ENCODE measurements around the gene ARHGEF10L.

The ARHGEF10L gene

GRCh38 chr1:17520473-17521319 lies 18.8 kb upstream of the ARHGEF10L start:
- DNase-seq (ENCODE audit: low read depth in 2 of 2): no peak

DNA sequence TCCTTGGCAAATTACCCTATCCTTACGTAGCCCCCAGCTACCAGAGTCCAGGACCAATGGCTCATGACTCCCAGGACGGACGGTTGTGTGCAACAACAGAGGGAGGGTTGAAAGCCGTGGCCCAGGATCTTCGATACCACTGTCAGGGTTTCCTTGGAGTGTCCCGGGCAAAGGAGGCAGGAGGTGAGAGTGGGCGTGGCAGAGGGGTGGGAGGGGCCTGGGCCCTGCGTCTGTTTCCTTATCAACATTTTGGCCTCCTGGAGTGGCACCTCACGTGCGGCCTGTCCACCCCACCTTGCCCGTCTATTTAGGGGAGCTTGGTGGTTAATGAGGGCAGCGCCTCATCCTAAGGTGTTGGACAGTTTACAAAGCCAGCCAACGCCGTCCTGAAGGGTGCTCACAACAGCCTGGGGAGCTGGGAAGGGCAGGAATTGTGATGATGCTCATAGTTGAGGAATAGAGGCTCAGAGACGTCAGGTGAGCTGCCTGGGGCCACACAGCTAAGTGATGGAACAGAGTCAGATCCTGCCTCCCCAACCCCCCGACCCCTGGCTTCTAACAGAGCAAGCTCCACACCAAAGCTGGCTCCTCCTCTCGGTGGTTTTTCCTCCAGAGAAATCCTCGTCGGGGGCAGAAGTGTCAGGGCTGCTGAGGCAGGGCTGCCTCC lies 17.4 kb upstream of the ARHGEF10L start:
- DNase-seq (ENCODE audit: low read depth in 2 of 2): no peak

DNA sequence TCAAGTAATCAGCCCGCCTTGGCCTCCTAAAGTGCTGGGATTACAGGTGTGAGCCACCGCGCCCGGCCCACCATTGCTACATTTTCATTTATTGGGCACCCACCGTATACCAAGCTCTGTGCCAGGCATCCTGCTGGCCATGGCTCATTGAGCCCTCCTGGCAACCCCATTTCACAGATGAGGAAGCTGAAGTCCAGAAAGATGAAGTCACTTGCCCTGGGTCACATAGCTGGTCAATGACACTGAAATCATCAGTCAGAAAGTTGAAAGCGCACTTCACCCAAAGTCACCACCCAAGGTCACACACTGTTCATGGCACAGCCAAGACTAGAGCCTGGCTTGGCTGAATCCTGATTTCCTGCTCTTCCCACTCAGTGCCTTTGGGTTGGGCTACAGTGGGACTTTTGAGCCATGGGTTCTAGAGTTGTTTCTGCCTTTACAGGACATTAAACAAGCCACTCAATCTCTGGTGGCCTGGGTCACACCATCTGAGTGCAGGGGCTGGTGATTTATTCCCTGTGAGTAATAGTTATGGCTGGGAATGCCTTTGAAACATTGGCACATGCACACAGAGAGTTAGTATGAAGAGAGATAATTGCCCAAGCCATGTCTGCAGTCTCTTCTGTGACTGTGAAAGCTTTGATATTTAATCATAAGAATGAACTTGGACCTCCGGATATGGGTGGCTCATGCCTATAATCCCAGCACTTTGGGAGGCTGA lies 16.0 kb upstream of the ARHGEF10L start:
- no peak for DNase-seq (ENCODE audit: low read depth in 2 of 2)

DNA sequence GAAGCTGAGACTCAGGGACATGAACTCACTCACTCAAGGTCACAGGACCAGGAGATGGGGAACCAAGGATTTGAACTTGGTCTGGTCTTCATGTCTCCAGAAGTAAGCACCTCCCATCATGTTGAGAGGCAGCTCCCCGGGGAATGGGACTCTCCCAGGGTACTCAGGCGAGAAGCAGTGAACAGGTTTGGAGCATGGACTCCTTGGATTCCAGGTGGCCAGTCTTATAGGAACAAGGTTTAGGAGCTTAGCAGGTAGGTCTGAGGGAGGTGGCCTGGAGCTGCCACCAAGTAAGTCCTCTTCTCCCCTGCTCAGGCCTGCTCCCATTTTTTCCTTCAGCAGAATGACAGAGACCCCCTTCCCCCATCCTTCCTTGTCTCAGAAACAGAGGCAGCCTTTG lies 14.9 kb upstream of the ARHGEF10L start:
- no peak for DNase-seq (ENCODE audit: low read depth in 2 of 2)

- DNase-seq (ENCODE audit: low read depth in 2 of 2): no peak
Observed at GRCh38 chr1:17525996-17526686, 13.4 kb upstream of the ARHGEF10L start.

- DNase-seq (ENCODE audit: low read depth in 2 of 2): no peak
Observed at GRCh38 chr1:17527036-17527914, 12.2 kb upstream of the ARHGEF10L start.

- DNase-seq (ENCODE audit: low read depth in 2 of 2): no peak
Observed at GRCh38 chr1:17529381-17529780, 10.1 kb upstream of the ARHGEF10L start.

DNA sequence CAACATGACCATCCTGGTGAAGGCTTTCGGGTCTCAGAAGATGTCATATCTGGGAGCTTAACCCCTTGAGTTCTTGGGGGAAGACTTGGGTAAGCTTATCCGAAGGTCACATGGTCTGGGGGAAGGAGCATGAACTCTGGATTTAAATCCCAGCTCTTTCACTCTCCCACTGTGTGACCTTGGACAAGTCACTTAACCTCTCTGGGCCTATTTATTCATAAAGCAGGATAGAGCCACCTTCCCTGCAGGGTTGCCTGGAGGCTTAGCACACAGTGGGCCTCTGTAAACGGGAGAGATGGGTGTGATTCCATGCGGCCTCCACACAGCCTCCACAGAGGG lies 8.2 kb upstream of the ARHGEF10L start:
- no peak for DNase-seq (ENCODE audit: low read depth in 2 of 2)

- no peak for DNase-seq (ENCODE audit: low read depth in 2 of 2)
Observed at GRCh38 chr1:17531682-17532487, 7.6 kb upstream of the ARHGEF10L start.

GRCh38 chr1:17533201-17533600 lies 6.3 kb upstream of the ARHGEF10L start:
- no peak for DNase-seq (ENCODE audit: low read depth in 2 of 2)

DNA sequence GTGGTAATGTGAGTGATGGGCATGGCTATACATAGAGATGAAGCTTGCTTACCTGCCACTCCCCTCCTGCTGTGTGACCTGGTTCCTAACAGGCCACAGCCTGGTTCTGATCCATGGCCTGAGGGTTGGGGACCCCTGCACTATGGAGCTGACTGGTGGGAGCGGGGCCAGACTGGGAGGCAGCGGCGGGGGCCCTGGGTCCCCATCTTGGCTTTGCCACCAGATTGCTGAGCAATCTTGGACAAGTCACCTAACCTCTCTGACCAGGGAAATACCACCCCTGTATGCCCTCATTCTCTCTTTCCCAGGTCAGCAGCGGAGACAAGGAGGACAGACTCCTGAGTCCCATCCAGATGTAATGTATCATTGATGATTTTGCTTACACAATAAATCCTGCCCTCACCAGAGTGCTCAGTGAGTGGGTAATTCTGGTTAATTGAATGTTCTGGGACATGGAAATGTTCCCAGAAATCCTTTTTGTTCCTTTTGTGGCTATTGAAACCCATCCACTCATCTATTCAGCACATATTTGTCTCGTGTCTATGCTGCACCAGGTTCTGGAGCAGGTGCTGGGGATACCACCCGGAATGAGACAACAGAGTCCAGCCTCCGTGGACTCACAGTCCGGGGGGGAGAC lies 4.1 kb upstream of the ARHGEF10L start:
- DNase-seq (ENCODE audit: low read depth in 2 of 2): no peak

GRCh38 chr1:17538010-17538409 lies 1.5 kb upstream of the ARHGEF10L start:
- no peak for DNase-seq (ENCODE audit: low read depth in 2 of 2)

DNA sequence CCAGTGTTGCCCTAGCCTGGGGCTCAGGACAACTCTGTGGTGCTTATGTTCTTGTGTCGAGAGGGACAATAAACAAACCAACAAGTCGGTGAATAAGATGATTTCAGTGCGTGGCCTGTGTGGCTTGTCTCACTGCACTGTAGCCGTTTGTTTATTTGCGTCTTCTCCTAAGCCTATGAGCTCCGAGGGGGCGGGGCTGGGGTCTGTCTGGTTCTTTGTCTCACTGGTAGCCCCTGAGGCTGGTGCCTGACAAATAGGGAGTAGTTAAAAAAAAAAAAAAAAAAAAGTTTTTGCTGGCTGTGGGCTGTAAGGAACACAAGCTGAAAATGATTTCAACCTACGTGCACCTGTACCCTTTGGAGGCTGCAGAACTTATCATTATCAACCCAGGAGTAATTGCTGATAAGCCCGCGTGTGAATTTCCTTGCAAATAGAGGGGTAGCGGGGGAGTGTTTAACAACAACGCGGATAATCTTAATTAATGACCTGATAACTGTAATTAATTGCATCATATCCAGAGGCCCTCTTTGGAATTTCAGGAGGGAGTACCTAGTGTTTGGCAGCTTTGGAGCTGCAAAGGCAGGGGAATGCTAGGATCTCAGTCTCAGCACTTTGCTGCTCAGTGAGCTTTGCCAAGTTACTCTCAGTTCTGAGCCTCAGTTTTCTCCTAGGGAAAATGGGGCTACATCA lies 925 bp upstream of the ARHGEF10L start:
- no peak for DNase-seq (ENCODE audit: low read depth in 2 of 2)

DNA sequence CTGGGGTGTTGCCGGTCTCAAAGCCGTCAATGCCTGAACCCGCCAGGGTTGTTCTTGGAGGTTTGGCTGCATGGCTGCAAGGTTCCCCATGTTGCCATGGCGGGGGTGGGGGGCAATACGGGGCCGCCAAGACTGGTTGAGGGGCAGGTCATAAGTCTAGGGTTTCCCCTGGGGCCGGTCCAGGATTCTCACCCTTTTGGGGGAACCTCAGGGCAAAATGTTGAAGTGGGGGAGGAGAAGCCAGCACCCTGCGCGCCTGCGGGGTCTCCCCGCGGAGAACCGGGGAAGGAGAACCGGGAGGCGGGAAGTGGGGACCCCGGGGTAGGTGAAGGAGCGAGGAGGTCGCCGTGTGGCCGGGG lies 401 bp upstream of the ARHGEF10L start:
- no peak for DNase-seq (ENCODE audit: low read depth in 2 of 2)

DNA sequence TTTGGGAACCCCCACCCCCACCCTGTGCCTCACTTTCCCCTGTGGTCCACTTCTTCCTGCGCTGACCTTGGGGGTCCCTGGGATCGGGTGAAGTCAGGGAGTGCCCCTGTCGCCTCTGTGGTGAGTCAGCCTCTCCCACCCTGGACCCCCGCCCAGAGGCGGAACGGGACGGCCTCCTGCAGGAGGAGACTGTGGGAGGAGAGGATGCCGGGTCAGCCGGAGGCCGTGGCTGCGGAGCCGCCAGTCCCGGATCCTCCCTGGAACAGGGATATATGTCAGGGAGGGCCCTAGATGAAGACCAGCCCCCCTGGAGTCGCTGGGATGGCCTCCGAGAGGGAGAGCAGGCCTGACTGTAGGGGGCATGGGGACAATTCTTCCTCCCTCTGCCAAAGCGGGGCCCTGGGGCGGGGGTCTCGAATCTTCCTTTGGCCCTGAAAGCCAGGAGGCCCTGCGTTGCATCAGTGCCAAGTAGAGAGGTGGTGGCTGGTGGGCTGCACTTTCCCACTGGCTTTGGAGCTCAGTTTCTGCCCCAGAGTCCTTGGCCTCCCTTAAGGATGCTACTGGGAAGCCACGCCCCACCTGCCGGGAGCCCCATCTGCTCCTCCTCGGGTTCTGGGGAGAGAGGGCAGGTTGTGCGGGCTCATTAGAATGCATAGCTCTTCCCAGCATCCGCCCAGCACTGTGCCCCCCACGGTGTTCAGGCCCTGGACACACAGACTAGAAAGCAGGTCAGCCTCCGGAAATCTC lies 930 bp downstream of the ARHGEF10L start:
- no peak for DNase-seq (ENCODE audit: low read depth in 2 of 2)

GRCh38 chr1:17542645-17543044 lies 3.1 kb downstream of the ARHGEF10L start:
- no peak for DNase-seq (ENCODE audit: low read depth in 2 of 2)

DNA sequence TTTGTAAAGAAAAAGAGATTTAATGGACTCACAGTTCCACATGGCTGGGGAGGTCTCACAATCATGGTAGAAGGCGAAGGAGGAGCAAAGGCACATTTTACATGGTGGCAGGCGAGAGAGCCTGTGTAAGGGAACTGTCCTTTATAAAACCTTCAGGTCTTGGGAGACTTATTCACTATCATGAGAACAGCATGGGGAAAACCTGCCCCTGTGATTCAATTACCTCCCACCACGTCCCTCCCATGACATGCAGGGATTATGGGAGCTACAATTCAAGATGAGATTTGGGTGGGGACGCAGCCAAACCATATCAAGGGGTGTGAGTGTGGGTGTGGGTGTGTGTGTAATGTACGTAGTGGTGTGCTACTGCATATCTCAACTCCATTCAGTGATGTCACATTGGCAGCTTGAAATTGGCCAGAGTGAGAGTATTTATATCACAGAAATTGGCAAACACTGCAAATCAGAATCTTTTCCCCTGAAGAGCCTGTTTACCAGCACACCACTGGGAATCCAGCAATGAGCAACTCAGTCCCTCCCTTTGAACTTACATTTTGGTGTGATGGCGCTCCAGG lies 5.4 kb downstream of the ARHGEF10L start:
- no peak for DNase-seq (ENCODE audit: low read depth in 2 of 2)

DNA sequence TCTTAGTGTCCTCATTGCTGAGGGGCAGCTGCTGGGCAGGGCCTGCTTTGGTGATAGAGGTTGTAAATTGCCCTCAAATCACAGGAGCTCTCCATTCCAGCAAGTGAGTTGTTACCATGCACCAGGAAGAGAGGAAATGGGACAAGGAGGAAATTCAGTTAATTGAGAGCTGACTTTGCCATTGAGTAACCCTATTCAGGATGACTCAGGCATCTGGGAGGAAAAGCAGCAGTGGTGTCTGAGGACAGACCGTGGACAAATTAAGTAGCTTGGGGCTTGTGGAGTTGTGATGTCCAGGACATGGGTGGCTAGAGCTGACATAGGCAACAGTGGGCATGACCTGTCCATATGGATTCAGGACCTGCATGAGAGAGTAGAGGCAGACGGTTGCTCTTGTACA lies 5.9 kb downstream of the ARHGEF10L start:
- DNase-seq (ENCODE audit: low read depth in 2 of 2): no peak
